Glomerular visceral epithelial cell (primary cell): ENCODE data around the gene SKI.

ENCODE experiments used
- DNase-seq: peaks from one replicate; pipeline ENCODE4 v3.0.0-alpha.2; 2016; ENCODE audit errors: extremely low spot score

The SKI gene

GRCh38 chr1:2209400-2210083 is 18.6 kb upstream of the SKI start:
- no peak for DNase-seq

DNA sequence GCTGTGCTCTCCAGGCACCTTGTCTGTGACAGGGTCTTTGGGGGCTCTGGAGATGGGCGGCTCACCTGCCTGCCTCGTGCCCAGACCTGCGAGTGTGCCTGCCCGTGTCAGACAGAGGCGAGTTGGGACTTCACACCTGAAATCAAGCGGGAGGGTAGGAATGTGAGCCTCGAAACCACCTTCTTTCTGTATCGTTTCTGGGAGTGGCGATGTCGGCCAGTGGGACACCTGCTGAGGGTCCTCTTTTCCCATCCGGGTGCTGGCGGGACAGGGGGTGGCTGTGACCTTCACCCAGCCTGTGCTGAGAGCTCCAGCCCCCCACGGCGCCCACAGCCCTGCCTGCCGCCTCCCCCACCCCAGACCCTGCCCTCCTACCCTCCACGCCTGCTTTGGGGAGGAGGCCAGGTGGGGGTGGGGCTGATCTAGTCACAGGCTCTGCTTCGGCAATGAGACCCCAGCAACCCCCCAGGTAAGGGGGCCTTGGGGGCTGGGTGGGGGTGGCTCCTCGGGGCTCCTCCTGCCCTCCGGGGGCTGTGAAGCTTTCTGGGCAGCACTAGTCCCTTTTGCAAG is 17.9 kb upstream of the SKI start:
- DNase-seq: no peak

DNA sequence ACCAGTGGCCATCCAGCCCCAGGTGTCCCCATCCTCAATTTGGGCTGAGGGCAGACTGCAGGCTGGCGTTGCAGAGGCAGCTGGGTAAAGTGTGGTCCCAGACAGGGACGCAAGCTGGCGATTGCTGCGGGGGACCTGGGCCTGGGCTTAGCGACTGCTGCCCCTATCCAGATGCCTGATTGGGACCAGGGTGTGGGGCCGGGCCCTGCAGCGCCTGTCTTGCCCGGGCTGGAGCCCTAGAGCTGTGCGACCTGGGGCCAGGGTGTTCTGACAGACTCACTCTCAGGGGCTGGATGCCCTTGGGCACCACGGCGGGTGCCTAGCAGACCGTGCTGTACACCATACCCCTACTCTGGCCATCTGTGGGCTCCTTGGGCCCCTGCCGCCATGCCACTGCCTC is 17.3 kb upstream of the SKI start:
- no peak for DNase-seq

DNA sequence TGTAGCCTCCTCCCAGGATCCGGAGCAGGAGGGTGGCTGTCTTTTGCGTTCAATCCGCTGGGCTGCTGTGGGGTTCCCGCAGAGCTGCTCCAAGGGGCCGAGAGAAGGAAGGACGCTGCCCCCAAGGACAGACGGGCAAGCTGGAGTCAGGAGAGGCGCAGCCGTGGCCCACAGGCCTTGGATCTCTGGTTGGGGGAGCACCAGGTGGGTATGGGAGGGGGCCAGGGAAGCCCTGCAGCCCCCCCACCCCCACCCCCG is 15.9 kb upstream of the SKI start:
- DNase-seq: no peak

GRCh38 chr1:2212532-2213491 is 15.3 kb upstream of the SKI start:
- DNase-seq: peak; percentile 95

GRCh38 chr1:2213576-2214505 is 14.3 kb upstream of the SKI start:
- DNase-seq: no peak

GRCh38 chr1:2214541-2215241 is 13.4 kb upstream of the SKI start:
- DNase-seq: no peak

GRCh38 chr1:2215329-2215728 is 12.8 kb upstream of the SKI start:
- DNase-seq: no peak

DNA sequence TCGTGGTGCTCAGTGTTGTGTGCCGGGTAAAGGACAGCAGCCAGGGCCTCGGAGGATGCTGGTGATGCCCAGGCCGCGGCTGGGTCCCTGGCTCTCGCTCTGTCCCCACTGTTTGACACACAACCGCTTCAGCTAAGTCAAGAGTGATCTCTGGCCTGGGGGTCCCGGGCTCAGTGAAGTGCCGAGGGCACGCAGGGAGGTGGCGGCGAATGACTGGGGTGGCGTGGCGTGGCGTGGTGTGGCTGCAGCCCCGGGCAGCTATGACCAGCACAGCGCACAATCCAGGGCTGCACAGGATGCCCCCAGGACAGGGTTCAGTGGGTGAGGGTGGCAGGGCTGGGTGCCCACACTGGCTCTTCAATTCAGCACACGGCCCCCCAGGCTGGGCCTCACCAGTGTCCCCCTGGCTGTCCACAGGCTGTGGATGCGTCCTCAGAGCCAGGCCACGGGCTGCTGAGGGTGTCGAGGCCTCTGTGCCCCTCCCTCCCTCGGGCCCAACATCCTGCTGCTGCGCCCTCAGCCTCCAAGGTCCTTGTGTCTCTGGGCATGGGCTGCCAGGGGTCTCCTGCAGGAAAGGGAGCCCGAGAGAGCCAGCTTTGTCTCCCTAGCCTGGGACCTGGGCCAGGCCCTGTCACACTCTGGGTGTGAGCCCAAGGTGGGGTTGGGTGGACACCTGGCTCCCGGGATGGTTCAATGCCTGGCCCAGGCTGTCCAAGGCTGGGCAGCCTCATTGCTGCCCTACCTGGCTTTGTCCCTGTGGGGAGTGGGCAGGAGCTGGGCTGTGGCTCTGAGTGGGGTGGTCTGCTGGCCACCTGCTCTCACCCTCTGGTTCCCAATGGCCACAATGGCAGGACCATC is 12.0 kb upstream of the SKI start:
- no peak for DNase-seq

DNA sequence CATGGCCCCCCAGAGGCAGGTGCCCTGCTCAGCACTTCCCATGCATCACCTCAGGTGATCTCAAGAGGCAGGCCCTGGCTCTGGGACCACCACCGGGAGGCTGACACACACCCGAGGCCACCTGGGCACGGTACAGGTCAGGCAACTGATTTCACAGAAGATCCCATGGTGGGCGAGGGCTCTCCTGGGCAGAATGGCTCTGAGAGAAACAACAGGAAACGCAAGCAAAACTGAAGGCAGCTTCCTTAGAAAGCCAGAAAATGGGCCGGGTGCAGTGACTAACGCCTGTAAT is 11.4 kb upstream of the SKI start:
- DNase-seq: no peak

DNA sequence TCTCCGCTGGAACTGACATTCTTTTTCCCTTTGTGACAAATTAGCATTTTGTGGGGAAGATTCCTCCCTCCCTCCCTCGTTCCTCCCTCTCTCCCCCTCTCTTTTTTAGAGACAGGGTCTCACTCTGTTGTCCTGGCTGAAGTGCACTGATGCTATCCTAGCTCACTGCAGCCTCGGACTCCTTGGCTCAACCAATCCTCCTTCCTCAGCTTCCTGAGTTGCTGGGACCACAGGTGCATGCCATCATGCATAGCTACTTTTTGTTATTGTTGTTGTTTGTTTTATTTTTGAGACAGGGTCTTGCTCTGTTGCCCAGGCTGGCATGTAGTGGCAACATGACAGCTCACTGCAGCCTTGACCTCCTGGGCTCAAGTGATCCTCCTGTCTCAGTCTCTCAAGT is 6.8 kb upstream of the SKI start:
- DNase-seq: no peak

- DNase-seq: no peak
These were observed 3.9 kb upstream of the SKI start for GRCh38 chr1:2224170-2224584.

DNA sequence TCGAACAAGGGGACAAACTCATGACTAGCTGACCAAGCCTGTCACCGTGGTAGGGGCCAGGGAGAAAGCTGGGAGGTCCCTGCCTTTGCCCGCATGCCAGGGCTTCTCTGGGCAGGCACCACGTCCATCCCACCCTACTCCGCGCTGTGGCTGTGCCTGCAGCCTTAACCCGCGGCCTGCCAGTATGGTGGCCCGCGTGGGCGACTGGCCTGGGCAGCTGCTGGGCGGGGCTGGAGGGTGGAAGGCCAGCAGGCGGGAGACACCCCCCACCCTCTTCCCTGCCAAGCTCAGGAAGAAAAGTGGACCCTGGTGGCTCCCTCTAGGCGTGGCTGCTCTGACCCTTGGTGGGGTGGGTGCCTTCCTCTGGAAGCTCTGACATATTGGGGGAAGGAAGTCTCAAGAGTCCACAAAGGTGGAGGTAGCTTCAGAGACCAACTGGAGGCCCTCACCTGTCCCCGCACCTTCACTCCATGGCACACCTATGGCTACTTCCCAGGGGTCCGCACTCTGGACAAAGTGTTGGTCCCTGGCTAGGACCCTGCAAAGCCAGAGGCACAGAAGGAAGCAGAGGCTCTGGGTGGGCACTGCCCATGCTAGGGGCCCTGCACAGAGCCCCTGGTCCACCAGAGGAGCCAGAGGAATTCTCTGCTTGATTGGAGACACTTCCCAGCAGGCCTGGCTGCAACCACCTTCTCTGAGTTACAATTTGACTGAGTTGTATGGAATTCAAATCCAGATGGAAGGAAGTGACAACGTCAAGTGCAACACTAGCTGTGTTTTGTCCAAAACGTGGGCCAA is 3.3 kb upstream of the SKI start:
- DNase-seq: no peak

GRCh38 chr1:2226525-2227345 is 1.4 kb upstream of the SKI start:
- DNase-seq: no peak

DNA sequence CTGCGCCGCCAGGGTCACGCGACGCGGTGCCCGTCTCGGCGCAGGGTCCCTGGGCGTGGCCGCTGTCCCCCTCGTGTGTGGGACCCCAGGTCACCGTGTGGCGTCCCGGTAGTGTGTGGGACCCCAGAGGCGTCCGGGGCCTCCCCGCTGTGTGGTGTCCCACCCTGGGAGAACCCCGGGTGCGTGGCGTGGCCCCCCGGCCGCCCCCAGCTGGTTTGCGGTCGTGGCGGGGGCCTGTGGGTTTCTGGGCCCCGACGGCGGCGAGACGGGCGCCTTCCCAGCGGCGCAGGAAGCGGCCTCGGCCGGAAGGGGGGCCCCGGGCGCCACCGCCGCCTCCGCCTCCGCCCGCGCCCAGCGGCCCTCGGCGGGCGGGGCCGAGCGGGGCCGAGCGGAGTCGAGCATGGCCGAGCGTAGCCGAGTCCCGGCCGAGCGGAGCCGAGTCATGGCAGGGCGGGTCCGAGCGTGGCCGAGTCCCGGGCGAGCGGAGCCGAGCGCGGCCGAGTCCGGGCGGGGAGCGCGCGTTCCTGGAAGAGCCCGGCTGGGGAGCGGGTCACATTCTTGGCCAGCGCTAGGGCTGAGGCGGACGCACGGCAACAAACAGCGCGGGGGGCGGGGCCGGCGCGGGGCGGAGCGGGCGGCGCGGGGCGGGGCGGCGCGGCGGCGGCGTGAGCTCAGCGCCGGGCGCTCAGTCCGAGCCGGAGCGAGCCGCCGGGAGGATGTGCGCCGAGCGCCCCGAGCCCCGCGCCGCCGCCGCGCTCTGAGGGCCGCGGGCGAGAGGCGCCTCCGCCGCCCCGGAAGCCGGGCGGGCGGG is 568 bp upstream of the SKI start:
- peak; percentile 99 for DNase-seq

GRCh38 chr1:2228694-2229036 is 546 bp downstream of the SKI start:
- DNase-seq: peak; percentile 33

- DNase-seq: peak; percentile 56
These were observed 1.1 kb downstream of the SKI start for GRCh38 chr1:2229037-2229864.
